ENCODE measurements around the gene PEX11B.

The PEX11B gene

DNA sequence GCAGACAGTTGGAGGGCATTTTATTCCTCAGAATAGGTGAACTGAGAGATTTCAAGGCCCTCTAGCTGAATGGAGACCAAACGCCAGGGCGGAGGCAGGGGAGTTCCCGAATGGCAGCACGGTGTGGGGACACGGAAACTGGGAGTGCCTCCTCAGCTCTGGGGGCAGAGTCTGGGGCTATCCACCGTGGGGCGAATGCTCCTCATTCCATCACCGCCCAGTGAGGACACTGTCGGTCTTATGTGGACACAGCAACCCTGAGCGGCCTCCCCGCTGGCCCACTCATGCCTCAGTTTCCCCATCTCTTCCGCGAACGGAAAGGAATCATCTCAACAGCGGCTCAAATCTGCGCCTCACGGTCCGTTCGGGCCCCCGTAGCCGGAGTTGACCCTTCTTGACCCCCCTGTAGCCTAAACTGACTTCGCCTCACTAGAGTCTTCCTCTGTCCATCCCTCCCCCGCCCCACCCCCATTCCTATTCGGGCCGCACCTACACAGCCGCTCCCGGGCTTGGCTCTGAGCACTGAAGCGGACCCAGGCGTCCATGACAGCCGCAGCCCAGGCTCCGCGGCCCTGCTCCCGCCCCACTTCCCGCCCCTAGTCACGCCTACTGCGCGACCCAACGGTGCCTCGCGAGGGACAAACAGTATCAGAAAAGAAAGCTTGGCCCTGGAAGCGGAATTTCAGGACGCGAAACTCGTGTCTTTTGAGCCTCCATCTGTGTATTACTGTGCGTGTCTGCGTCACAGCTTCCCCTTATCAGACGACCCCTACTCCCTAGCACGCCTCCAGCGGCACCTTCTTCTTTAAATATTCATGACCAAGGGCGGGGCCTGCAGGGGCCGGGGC is at the start of gene PEX11B (continued):
- no peak for TF ChIP-seq ZNF280D (tag by site-specific recombination; IDR thresholded peaks at IDR 0.05)
- no peak for TF ChIP-seq ZBTB49 (tag by site-specific recombination; IDR thresholded peaks at IDR 0.05; ENCODE audit: low read depth)
- TF ChIP-seq TSHZ1 (tag by site-specific recombination; IDR thresholded peaks at IDR 0.05; ENCODE audit: borderline replicate concordance), result no peak
- TF ChIP-seq ZNF514 (tag by site-specific recombination; IDR thresholded peaks at IDR 0.05), result no peak
- TF ChIP-seq BCL11A (tag by site-specific recombination; IDR thresholded peaks at IDR 0.05; ENCODE audit: low read depth), result 0 out of 2 replicates have a peak, but pooled peaks have one; percentile 62
- 0 out of 2 replicates have a peak, but pooled peaks have one; percentile 24 for TF ChIP-seq ZNF707 (tag by site-specific recombination; IDR thresholded peaks at IDR 0.05)
- TF ChIP-seq, protein P1, sequence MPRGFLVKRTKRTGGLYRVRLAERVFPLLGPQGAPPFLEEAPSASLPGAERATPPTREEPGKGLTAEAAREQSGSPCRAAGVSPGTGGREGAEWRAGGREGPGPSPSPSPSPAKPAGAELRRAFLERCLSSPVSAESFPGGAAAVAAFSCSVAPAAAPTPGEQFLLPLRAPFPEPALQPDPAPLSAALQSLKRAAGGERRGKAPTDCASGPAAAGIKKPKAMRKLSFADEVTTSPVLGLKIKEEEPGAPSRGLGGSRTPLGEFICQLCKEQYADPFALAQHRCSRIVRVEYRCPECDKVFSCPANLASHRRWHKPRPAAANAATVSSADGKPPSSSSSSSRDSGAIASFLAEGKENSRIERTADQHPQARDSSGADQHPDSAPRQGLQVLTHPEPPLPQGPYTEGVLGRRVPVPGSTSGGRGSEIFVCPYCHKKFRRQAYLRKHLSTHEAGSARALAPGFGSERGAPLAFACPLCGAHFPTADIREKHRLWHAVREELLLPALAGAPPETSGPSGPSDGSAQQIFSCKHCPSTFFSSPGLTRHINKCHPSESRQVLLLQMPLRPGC (tag by site-specific recombination; IDR thresholded peaks at IDR 0.05), result no peak
- TF ChIP-seq ZFHX2 (tag by site-specific recombination; conservative IDR thresholded peaks at IDR 0.05), result peak; percentile 66
- TF ChIP-seq KLF7 (tag by site-specific recombination; IDR thresholded peaks at IDR 0.05; ENCODE audit: borderline replicate concordance), result peak; percentile 66; the same call in 1 of the 2 replicates
- no peak for TF ChIP-seq SCRT1 (tag by site-specific recombination; IDR thresholded peaks at IDR 0.05; ENCODE audit: borderline replicate concordance)

DNA sequence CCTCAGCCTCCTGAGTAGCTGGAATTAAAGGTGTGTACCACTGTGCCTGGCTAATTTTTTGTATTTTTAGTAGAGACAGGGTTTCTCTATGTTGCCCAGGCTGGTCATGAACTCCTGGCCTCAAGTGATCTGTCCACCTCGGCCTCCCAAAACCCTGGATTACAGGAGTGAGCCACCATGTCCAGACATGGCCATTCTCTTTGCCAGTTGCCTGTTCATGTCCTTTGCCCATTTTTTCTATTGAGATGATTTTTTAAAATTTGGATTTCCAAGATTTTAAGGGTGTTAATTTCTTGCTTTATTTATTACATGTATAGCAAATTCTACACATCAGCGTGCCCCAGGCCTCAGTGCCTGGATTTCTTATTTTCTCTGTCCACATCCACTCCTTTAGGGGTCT is 48.8 kb upstream of the PEX11B start:
- H3K36me3 ChIP-seq (ENCODE audit: control insufficient read depth in 2 of 2, insufficient read depth in 1 of 2, low read length in 2 of 2), result no peaks in the 10 kb centered on the region
- TF ChIP-seq ZNF184 (tag by site-specific recombination; IDR thresholded peaks at IDR 0.05) (0 out of 2 replicates have a peak, but pooled peaks have one; percentile 11), ZNF76 (tag by site-specific recombination; IDR thresholded peaks at IDR 0.05; ENCODE audit: borderline replicate concordance, low read depth) (no peak), SETDB1 (IDR thresholded peaks at IDR 0.05; ENCODE audit: insufficient read length, low read length) (peak; percentile 69), ZNF791 (tag by site-specific recombination; IDR thresholded peaks at IDR 0.05) (no peak), ZNF280D (tag by site-specific recombination; IDR thresholded peaks at IDR 0.05) (peak; percentile 86), ZEB2 (tag by site-specific recombination; IDR thresholded peaks at IDR 0.05) (no peak), ZBTB1 (tag by site-specific recombination; IDR thresholded peaks at IDR 0.05) (no peak)
- peaks cover 2% of the 10 kb centered on the region; the same call in 1 of the 2 replicates for H3K4me1 ChIP-seq (ENCODE audit: control insufficient read depth, insufficient read depth, low read length)
- H3K4me3 ChIP-seq (ENCODE audit: low read depth, low read length), result no peak overlapping the region
- H3K27ac ChIP-seq (ENCODE audit: extremely low read depth, low read depth, low read length), result no peak overlapping the region
- no peaks in the 10 kb centered on the region for H3K9me3 ChIP-seq (ENCODE audit: control insufficient read depth, insufficient read depth, low read depth, low read length)
- ChIA-PET POLR2A (interaction anchor here (0.7 kb wide), 1 partner anchor 72 kb away, joined by 3 read pairs; no protein-coding TSS in a partner anchor), CTCF (interaction anchor here (0.7 to 5.0 kb wide), 4 partner anchors 10 to 268 kb away, joined by 3 to 43 read pairs (median 3); no protein-coding TSS in a partner anchor)

All from HEK293 (cell line).